LoVo (cell line): ENCODE data around the gene COX10.
A peak's percentile ranks its signal among the peaks of the same experiment; 100 is the strongest.
"Not testable (repeated sequence)": the region's sequence is repeated elsewhere in the genome, so short reads cannot be mapped to it uniquely, and the experiment has no call there.

Experiments
- DNase-seq: peaks from one replicate; pipeline ENCODE4 v3.0.0-alpha.2; 2016; ENCODE audit warnings: low spot score

COX10 gene

GRCh38 chr17:14179951-14180350, 110.6 kb downstream of the COX10 start:
- not testable (repeated sequence) for DNase-seq

DNA sequence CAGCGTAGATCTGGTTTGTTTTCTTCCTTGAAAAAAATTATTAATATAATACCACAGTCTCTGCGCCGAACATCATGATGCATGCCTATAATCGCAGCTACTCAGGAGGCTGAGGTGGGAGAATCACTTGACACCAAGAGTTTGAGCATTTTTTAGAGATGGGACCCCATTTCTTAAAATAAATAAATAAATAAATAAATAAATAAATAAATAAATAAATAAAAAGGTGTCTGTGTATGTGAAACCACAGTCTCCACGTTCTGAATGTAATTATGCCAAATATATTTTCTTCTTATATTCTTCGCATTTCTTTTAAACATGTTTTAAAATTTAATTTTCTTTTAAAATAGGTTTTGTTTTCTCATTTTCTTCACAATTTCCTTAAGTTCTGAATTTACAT, 112.8 kb downstream of the COX10 start:
- DNase-seq: not testable (repeated sequence)

GRCh38 chr17:14184536-14184935, 115.2 kb downstream of the COX10 start:
- DNase-seq: not testable (repeated sequence)

DNA sequence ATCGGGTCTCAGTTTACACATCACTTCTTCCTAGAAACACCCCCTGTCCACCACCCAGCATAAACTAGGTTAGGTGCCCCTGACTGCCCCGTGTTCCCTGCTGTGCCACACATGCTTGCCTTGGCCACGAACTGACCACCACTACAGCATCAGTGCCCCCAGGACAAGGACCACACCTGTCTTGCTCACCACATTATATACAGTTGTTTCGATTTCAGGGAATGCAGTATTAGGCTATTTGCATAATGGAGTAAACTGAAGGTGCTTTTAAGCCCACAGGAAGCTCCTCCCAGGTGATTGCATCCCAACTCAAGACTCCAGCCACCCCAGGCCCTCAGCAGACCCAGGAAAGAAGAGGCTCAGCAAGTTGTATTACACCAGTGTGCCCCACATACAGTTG, 117.1 kb downstream of the COX10 start:
- not testable (repeated sequence) for DNase-seq

GRCh38 chr17:14190774-14191173, 121.5 kb downstream of the COX10 start:
- not testable (repeated sequence) for DNase-seq

DNA sequence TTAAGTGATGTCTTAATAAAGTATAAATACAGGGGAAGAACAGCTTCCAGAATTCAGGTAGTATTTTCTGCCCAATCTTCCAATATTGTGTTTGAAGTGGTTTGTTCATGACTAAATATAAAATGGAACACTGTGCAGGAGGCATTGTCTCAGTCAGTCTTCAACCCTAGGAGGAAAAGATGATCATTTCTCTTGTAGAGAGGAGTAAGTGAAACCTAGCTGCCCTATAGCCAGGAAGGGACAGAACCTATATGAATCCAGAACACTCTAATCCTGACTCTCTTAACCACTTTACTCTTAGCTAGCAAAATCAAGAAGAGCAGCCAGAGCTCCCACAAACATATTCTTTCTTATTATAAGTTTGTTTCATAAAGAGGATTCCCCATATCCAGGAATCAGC, 122.2 kb downstream of the COX10 start:
- not testable (repeated sequence) for DNase-seq

GRCh38 chr17:14192039-14192438, 122.7 kb downstream of the COX10 start:
- not testable (repeated sequence) for DNase-seq

DNA sequence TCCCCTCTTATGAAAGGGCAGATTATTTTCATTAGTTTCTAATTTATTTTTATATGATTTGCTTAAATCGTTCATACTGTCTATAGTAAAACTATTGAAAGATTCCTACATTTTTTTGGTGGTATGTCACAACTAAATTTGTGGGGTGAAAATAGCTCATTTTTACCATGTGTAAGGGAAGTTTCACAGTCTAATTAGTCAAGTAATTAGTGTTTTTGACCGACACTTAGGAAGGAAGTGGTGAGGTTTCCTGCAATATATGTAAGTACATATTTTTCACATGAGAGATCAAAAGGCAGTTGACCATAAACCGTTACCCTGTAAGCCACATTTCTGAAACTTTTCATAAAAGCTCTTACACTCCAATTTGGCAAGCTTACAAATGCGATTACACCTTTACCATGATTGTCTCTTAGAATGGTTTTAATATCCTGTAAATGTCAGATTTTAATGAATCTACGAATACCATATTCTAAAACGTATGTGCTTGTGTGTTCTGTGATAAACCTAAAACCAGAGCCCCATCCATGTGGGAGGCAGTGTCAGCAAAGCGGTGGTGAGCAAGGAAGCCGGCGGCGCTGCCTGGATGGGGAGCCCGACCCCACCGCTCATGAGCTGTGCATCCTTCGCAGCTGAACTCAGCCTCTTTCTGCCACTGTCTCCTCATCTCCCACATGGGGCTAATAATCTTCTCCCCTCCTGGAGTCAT, 123.5 kb downstream of the COX10 start:
- not testable (repeated sequence) for DNase-seq

GRCh38 chr17:14196377-14196997, 127.2 kb downstream of the COX10 start:
- DNase-seq: no peak

DNA sequence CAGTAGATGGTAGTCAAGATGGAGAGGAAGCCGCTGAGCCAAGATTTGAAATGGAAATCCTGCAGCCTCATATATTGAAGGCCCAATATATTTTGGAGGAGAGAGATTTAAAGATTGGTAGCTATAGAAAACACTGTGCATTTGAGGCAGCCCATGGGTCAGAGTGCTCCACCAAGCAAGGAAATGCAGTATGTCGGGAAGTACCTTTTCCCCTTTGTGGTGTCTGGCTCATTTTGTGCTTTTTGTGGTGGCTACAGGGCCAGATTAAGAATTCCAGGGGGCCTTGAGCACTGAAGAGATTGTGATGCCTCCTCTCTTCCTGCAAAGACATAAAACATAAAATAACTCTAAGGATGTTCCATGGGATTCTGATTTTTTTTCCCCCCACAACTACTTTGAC, 127.8 kb downstream of the COX10 start:
- DNase-seq: no peak

DNA sequence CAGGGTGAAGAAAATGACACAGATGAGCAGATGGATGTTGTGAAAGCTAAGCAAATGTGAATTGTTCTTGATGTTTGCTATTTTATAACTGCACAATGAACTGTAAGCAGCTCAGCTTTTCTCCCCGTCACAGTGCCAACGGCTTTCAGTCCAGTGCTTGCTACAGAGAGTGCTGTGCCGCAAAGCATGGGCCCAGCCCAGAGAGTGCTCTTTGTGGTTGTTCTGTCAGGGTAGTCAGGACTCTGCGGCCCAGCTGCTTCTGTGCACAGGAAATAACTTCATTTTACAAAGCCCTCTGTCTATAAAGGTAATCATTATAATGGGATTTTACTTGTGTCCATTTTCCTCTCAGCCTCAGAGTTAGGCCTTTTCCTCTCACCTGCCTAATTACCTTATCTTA, 128.3 kb downstream of the COX10 start:
- no peak for DNase-seq

DNA sequence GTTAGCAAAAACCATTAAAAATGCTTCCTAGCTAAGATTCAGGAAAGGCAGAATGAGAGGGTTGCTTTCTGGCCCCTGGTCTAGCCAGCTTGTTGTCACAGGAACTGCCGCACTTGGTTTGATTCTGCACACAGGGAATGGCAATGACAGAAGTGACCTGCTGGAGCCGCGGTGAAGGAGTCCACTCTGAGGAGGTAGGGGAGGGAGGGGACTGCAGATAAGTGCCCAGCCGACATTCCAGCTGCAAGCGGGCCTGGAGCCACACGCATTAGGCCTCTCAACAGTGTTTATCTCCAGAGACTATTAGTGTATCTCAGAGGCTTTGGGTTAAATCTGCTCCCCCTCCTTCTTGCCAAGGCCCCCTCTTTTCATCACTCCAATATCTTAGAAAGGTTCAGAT, 128.7 kb downstream of the COX10 start:
- no peak for DNase-seq

DNA sequence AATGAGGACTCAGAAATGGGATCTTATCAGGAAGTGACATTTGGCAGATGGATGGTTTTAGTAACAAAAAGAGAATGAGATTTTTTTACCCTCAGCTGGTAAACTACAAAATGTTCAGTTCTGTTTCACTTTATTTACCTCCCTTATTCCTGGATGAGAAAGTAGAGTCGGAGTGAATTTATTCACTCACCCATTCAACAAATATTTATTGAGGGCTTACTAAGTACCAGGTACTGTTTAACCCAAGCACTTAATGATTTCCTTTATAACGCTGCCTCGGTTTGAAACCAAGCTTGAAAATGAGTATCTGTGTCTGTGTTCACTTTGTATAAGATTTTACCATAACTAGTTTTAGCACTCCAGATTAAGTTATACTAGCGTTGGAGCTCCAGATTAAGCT, 129.3 kb downstream of the COX10 start:
- DNase-seq: no peak

- DNase-seq: no peak
Measured at GRCh38 chr17:14199601-14200000, 130.3 kb downstream of the COX10 start.

DNA sequence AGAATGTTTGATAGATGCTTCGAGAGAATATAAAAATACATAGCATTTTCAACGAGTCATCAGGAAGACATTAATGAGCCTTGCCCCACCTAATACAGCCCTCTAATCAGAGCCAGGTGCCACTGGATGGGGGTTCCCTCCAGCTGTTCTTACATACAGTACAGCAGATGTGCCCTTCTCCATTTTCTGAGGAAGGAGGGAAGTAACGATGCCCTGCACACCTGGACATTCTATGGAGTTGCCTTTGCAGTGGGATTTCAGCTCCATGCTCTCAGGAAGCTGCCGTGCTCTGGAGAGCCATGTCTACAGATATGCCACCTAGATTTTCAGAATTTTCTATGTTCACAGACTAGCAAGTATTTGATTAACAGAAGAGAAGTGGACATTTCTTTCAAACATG, 131.1 kb downstream of the COX10 start:
- DNase-seq: no peak

- peak; percentile 54 for DNase-seq
Measured at GRCh38 chr17:14201021-14201987, 132.0 kb downstream of the COX10 start.

DNA sequence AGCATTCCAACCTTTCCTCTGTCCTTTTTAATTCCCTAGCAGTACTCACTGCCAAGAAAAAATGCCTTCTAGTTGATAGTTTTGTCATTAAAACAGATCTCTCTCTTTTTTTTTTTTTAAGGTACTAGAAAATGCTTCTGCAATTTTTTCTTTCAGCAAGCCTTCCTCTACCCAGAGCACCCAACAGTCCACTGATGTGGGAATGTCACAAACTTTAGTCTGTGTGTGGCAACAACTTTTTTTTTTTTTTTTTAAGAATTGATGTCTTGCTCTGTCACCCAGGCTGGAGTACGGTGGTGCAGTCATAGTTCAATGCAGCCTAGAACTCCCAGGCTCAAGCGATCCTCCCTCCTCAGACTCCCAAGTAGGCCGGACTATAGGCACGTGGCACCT, 132.7 kb downstream of the COX10 start:
- DNase-seq: no peak

GRCh38 chr17:14202388-14203166, 133.3 kb downstream of the COX10 start:
- no peak for DNase-seq

DNA sequence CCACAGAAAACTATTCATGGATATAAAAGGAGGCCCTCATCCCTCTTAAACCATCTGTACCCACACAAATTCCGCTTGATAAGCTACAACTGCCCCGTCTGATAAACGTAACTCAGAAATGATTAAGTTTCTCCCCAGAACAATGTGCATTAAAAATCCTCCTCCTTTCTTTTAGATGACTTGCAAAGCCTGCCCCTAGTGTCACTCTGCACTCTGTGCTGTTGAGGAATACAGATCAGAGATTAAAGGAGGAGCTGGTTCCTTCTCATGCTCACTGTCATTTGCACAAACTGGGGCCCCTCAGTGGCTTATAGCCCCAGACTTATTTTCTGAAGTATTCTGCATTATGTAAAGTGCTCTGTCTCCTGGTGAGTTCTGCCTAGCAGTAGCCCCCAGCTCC, 134.1 kb downstream of the COX10 start:
- no peak for DNase-seq

GRCh38 chr17:14204084-14204483, 134.8 kb downstream of the COX10 start:
- DNase-seq: no peak

DNA sequence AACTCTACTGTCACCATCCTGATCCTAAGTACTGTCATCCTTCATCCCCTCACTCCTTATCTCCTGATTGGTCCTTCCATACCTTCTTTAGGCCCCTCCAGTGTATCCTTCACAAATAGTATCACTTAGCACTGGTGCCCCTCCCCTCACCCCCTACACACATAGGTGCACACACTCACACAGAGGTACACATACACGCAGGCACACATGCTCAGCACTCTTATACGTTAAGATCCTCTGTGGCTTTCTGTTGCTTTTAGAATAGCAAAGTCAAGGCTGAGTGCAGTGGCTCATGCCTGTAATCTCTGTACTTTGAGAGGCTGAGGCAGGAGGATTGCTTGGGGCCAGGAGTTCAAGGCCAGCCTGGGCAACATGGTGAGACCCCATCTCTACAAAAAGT, 135.2 kb downstream of the COX10 start:
- no peak for DNase-seq

DNA sequence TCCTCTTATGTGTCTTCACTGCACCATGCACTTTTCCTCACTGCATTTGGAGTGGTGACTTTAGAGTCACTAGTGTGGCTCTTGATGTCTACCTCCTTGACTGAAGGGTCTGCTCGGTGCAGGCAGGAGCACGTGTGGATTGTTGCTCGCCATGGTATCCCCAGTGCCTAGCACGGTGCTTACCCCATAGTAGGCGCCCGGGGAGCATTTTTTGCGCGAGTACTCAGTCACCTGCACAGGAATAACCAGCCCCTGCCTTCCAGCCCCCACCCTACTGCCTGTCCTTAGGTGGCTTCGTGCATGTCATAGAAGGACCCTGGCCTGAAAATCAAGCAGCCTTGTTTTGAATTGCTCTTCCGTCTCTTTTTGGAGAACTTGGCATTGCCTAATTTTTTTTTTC, 136.1 kb downstream of the COX10 start:
- no peak for DNase-seq
